G401.6 (cell line): ENCODE measurements around the gene FXYD7.

ENCODE experiments used
- FAIRE-seq: peaks from 2 replicates; lab custom pipeline; 2012; peaks lifted over from hg19 to GRCh38; lab: Jason Lieb, UNC

The FXYD7 gene

GRCh38 chr19:35202722-35203688 is 60.0 kb downstream of the FXYD7 start:
- FAIRE-seq = no peak
